ENCODE data around the gene BBS9.
A peak's percentile ranks its signal among the peaks of the same experiment; 100 is the strongest.

Gene BBS9

GRCh38 chr7:33563651-33564050 lies 434.3 kb downstream of the BBS9 start:
- no peak for DNase-seq

DNA sequence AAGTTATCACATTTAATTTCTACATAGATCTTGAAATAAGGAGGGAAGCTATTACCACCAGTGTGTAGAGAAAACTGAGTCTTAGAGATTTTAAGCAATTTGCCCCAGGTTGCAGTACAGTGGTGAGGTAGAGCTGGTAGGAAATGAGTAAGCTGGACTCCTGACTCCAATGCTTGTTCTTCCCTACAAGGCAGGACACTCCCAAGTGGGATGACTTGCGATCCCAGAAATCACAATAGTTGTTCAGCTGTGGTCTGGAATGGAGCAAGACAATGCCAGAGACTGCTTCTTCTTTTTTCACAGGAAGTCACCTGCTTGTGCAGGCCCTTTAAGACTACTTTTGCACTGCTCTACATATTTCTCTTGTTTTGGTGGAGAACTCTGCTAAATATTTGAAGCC lies 448.8 kb downstream of the BBS9 start:
- DNase-seq: no peak

DNA sequence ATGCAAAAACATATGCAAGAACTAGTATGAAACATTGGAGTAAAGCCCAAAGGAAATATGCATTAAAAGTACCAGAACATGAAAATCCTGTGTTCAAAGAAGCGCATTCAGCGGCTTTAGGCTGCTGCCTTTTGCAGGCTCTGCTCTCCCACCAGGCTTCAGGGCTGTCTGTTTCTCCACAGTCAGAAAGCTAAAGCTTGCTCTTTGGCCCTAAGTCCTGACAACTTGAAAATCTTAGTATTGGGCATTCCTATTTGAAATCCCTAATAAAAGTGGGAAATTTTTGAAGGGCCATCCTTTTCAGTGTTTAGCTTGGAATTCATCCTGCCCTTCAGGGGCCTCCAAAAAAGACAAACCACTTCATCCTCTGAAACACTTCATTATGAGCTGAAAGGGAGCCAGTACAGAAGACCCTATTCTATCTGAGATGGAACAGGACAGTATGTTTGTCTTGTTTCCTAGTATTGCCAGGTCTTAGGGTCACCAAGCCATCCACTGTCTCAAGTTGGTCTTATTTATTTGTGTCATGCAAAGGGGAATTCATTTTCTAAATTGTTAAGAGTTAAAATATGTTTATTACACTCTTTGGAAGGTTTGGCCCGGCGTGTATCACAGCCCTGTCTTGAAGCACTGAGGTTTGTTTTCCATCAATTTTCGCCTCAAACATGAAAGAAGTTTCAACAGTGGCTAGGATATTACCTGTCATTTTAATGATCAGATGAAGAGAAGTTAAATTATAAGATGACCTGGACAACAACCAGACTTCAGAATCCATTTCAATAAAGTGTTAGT lies 449.7 kb downstream of the BBS9 start:
- DNase-seq: no peak

DNA sequence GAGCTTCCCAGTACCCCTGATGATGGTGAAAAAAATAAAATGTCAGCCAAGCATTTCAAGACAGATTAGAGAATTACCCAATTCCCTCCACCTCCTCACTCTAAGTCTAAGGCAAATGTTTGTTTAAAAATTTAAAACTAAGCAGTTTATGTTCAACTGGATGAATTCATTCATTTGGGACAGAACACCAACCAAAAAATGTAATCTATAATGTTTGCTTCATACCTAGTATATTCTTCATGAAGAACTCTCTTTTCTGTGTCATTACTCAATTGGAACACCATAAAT lies 450.3 kb downstream of the BBS9 start:
- DNase-seq: no peak

DNA sequence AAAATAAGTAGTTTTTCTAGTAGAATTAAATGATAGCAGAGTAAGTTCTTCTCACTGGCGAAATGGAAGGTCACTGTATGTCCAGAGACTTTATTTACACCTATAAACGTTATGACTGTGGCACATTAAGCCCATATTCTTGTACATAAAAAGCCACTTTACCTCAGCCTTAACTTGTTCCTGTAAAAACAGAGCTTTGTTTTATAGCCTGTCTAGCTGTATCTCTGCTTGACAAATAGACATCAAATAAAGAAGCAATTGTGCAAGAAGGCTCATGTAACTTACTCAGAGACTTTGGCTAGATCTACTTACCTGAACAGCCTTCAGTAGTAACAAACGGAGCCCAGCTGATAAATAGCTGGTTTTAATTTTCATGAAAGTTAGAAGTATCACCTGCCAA lies 451.9 kb downstream of the BBS9 start:
- DNase-seq: no peak

- no peak for DNase-seq
Observed at GRCh38 chr7:33582104-33582503, 452.7 kb downstream of the BBS9 start.

DNA sequence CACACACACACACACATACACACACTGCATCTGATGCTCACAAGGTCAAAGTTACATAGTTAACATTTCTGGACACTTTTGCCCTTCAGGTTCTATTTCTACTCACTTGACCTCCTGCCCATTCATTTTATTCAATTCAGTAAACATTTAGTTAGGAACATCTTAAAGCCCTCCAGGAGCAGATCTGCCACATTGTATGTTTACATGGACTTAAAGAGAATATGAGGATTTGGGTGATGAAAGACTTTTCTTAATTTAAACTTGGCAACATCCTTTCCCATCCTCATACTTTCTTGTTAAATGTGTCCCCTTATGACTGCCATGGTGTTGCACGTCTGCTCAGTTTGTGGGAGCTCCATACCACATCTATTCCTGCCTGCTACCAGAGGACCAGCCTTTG lies 453.2 kb downstream of the BBS9 start:
- DNase-seq: no peak

- no peak for DNase-seq
Observed at GRCh38 chr7:33589911-33590310, 460.5 kb downstream of the BBS9 start.

DNA sequence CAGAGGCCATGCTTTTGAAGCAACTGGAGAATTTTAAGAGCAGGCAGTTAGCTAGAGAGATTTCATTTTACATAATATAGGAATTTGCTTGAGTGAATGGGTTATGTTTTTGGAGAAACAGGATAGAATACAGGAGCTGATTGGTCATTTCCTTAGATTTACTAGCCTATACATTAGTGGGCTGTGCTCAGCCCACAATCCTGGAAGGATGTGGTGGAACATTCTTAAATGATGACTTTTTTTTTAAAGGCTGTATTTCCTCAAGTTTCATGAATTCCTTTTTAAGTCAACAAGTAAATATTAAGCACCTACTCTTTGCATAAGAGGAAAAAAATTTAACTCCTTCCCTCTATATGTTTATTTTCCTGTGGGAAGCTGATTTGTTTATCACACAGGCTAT lies 461.6 kb downstream of the BBS9 start:
- DNase-seq: no peak

DNA sequence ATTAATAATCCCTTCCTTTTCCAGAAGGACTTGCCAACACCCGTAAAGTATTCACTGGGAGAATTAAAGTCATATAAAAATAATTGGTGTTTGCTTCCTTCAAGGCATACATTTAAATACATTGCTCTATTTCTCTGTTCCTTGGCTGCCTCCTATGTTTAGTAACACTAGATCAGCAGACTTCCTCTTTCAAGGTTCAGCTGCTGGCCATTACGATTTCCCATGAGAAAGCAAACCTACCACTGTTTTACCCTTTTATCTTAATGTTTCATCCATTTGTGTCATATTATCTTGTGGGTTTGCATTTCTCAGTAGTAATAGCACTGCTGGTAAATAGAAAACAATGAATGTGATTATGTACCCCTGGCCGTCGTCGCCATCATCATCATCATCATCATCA lies 462.1 kb downstream of the BBS9 start:
- DNase-seq: no peak

GRCh38 chr7:33592718-33593117 lies 463.4 kb downstream of the BBS9 start:
- DNase-seq: no peak

DNA sequence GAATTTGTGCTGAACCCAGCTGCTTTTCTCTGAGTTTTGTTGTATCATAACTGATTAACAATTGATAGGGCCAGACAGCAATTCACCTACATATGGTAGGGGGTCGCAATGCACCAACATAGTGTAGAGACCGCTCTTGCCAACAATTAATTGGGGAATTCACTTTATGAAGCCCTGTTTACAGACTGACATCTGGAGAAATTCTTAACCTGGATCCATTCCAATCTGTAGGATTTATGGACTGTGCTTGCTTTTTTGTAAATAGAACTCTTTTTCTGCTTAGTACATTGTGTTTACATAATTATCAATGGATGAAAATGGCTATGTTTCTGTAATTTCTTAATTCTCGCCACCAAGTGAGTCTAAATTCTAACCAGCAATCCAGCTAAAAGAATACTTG lies 464.2 kb downstream of the BBS9 start:
- DNase-seq: no peak

GRCh38 chr7:33596686-33597085 lies 467.3 kb downstream of the BBS9 start:
- DNase-seq: no peak

- no peak for DNase-seq
Observed at GRCh38 chr7:33597181-33597580, 467.8 kb downstream of the BBS9 start.

- DNase-seq: no peak
Observed at GRCh38 chr7:33601101-33601500, 471.7 kb downstream of the BBS9 start.

DNA sequence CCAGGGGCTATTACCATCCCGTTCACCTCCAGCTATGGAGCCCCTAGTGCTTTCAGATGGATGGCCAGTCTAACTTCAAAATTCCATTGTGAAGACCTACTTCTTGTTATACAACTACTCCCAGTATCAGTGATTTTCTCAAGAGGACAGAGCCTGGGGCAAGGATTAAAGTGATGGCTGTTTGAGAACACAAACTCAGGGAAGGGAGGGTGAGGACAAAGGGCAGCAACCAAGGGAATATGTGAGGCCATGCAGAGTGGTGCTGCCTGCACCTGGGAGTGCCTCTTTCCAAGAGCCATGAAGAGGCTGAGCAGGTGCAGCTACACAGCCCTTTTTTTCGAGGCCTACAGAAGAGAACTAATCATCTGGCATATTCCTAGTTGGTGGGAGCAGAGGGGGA lies 472.5 kb downstream of the BBS9 start:
- DNase-seq: peak; percentile 48 to 61

DNA sequence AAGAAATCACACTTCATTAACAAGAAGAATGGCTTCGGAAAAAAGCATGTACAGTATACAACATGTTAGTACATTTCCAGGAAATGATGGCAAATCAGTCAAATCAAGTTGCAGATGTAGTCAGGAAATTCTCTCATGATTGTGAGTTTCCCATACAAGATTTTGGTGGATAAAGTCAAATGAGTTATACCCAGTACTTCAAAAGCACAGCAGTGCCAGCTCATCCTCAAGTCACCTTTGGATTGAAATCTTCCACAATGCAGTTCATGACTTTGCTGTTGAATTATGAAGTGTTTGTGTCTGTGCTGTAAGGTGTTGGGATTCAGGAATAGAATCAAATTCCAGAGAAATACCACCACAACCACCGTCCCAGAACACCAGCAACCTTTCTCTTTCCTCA lies 474.7 kb downstream of the BBS9 start:
- DNase-seq: no peak

DNA sequence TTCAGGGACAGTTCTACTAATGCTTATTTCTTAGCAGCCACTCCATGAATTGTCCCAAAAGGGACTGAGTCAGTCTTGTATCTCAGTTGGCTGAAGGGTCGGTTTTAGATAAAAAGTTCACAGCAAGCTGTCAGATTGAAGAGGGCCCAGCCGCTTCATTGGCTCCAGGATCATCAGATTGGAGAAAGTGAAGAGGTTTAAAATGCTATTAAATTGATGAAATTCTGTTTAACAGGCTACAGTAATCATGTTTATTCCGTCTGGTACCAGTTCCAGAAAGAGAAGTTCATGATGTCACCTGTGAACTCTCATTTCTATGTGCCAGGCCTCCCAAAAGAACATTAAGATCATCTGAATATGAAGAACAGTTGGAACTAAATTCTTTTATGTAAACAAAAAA lies 481.6 kb downstream of the BBS9 start:
- no peak for DNase-seq

DNA sequence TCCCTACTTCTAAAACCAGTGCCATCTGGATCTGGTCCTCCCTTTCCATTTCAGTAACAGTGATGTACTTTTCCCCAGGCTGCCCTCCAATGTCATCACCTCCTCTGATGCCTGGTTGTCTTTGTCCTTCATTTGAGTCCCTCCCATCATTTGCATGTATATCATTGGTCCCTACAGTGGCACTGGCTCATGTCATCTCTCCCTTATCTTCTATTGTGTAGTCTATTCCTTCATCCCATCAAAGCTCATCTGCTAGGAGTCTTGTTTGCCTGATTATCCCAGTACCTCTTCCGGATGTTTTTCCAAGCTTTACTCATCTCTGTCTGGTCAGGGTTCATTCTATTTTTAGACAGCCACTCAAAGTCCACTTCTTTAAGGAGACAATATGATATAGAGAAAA lies 483.1 kb downstream of the BBS9 start:
- no peak for DNase-seq

DNA sequence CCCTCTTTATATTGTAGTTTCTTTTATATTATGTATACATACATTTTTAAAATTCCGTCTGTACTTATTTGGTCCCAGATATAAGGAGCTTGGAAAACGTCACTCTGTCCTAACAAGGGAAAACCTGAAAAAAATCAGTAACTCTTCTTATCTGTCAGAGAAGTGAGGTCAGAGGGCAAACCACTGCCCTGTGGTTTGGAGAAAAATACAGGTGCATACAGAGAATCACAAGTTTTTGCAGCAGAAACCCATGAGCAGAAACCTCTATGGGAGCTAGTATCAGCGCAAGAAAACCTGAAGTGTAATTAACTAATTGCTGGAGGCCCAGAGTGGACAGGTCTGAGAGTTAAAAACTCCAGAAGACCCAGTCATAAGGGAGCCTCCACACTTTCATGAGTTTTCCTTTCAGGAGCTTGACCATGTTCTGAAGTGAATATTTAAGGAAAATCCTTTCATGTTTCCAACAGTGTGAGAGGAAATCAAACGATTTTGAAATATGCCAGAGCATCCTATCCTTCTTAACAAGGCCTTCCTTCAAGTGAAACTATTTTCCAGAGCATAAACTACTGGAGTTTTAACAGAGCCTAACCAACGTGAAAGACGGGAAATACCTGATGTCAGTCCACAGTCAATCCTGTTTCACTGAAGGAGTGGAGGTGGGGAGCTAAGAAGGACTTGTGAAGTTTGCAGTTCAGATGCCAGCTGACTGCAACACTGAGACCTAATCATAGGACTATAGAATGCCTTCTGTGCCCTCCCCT lies 485.2 kb downstream of the BBS9 start:
- no peak for DNase-seq

DNA sequence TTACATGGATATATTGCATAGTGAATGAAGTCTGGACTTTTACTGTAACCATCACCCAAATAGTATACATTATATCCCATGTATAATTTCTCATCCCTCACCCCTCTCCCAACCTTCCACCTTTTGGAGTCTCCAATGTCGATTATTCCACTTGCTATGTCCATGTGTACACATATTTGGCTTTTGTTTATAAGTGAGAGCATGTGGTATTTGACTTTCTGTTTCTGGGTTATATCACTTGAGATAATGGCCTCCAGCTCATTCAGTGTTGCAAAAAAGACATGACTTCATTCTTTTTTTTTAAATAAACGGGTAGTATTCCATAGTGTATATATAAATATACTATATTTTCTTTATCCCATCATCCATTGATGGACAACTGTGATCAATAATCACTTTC lies 487.4 kb downstream of the BBS9 start:
- no peak for DNase-seq

GRCh38 chr7:33619264-33619663 lies 489.9 kb downstream of the BBS9 start:
- no peak for DNase-seq

GRCh38 chr7:33623267-33623666 lies 493.9 kb downstream of the BBS9 start:
- no peak for DNase-seq

DNA sequence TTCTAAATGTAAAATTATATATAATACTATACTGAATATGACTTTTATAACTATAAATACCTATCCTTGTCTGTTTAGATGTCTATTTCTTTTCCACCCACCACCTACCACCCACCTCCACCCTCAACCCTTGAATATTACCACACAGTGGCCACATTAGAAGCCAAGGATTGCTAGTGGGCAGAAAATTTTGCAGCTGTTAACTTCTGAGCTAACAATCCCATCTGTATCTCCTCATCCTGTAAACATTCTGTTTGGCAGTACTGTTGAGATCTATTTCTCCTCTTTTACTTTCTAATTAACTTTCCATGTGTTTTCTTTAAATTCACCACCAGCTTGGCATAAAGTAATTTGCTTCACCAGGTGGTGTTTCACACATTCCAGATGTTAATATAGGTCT lies 494.9 kb downstream of the BBS9 start:
- no peak for DNase-seq

- no peak for DNase-seq
Observed at GRCh38 chr7:33626869-33627268, 497.5 kb downstream of the BBS9 start.

Measured in SHP77 (cell line).